Measurements from ENCODE around the gene CR1L.

DNA sequence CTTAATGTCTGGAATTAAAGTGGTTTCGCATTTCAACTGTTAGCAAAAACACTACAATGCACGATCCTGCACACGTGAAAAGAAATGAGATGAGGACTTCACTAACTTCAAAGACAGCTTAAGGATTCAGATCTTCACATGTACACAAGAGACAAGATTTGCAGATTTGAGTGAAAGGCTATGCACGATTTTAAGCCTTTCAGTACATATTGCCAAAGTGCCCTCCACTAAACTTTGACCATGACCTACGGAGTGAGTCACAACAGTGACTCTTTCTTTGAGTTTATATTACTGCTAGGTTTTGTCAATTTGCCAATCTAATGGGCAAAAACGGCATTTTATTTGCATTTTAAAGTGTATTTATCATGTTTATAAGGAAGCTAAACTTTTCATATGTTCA is 41.2 kb upstream of the CR1L start:
- no peak for TF ChIP-seq EZH2 (IDR thresholded peaks at IDR 0.05; ENCODE audit: borderline replicate concordance)
- TF ChIP-seq, protein P1, sequence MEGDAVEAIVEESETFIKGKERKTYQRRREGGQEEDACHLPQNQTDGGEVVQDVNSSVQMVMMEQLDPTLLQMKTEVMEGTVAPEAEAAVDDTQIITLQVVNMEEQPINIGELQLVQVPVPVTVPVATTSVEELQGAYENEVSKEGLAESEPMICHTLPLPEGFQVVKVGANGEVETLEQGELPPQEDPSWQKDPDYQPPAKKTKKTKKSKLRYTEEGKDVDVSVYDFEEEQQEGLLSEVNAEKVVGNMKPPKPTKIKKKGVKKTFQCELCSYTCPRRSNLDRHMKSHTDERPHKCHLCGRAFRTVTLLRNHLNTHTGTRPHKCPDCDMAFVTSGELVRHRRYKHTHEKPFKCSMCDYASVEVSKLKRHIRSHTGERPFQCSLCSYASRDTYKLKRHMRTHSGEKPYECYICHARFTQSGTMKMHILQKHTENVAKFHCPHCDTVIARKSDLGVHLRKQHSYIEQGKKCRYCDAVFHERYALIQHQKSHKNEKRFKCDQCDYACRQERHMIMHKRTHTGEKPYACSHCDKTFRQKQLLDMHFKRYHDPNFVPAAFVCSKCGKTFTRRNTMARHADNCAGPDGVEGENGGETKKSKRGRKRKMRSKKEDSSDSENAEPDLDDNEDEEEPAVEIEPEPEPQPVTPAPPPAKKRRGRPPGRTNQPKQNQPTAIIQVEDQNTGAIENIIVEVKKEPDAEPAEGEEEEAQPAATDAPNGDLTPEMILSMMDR (IDR thresholded peaks at IDR 0.05; ENCODE audit: poor library complexity): no peak
